ENCODE results near the gene NUP58.
A peak's percentile ranks its signal among the peaks of the same experiment; 100 is the strongest.

Gene NUP58, protein sequence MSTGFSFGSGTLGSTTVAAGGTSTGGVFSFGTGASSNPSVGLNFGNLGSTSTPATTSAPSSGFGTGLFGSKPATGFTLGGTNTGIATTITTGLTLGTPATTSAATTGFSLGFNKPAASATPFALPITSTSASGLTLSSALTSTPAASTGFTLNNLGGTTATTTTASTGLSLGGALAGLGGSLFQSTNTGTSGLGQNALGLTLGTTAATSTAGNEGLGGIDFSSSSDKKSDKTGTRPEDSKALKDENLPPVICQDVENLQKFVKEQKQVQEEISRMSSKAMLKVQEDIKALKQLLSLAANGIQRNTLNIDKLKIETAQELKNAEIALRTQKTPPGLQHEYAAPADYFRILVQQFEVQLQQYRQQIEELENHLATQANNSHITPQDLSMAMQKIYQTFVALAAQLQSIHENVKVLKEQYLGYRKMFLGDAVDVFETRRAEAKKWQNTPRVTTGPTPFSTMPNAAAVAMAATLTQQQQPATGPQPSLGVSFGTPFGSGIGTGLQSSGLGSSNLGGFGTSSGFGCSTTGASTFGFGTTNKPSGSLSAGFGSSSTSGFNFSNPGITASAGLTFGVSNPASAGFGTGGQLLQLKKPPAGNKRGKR
- total RNA-seq: 78.7 to 119 (median 115) reads per million in 4 donors

DNA sequence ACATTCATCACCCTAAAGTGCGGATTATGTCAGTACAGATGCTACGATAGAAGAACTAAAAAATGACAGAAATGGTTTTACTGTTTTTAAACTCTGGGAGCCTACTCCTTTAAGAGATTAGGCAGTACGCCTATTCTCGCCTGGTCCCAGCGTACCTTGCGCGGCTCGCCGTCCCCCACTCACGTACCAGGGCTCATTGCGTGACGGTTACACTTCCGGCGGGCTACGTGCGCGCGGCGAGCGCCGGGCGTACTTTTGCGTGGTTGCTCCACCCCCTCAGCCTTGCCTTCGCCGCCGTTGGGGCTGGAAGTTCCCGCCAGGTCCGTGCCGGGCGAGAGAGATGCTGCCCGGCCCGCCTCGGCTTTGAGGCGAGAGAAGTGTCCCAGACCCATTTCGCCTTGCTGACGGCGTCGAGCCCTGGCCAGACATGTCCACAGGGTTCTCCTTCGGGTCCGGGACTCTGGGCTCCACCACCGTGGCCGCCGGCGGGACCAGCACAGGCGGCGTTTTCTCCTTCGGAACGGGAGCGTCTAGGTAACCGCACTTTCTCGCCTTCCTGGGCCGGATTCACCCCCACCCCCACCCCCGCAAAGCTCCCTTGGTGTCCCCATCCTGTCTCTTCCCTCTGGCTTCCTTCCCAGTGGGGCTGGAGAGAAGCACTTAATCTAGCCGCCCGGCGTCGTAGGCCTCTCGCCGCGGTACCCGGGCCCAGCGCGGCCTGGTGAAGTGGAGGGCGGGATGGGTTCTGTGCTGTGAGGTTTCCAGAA lies at the start of gene NUP58:
TSS of gene NUP58 (plus strand) at position 279 of the 767 bp plus-strand sequence. CDS start at position 428, 149 bp downstream.
- DNase-seq: peak; percentile 82 to 96 (median 90)

DNA sequence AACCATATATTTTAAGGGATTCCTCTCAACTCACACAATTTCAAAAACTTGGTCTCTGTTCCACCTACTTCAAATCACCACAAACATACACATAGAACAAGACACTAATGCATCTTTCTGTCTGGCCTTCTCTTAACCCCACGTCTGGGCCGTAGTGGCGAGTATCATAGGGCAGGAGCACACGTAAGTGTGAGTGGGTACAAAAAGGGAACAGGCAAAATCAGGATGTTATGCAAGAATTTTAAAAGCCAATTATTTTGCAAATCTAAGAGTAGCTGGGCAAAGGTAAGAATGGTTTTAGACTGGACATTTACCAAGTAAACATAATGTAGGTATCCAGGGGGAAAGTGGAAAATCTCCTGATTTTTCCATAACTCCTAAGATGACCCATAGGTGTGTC lies 49.2 kb upstream of the NUP58 start:
- DNase-seq: no peak

DNA sequence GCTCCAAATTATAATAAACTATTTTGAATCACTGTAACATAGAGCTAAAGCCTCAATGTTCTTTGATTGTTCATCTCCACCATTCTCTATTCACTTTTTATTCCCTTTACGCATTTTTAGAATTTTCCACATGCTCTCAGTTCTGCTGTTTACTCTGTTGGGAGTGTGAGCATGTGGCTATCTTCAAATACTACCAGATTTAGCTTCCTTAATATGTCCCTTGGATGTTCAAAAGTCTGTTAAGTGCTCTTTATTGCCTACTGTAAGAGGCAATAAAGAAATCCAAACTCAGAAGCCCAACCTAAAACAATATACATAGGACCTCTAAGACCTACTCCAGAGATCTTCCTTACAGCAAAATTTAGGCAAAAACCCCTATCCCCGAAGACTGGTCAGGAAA lies 48.7 kb upstream of the NUP58 start:
- DNase-seq: no peak

DNA sequence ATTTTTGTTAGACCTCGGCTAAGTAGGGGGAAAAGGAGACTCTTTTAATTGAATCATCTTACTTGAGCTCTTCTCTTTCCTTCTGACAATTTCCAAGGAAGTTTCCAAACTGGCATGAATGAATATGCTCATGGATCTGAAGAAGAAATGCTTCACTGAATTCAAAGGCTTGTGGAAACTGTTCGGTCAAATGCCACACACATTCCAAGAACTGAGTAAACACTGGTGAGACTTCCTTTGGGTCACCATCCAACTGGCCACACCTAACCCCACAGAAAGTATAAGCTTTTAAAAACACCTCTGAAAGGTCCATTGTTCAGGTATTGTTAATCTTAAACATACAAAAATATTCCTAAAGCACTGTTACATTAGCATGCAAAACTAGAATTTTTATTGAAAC lies 47.7 kb upstream of the NUP58 start:
- no peak for DNase-seq

DNA sequence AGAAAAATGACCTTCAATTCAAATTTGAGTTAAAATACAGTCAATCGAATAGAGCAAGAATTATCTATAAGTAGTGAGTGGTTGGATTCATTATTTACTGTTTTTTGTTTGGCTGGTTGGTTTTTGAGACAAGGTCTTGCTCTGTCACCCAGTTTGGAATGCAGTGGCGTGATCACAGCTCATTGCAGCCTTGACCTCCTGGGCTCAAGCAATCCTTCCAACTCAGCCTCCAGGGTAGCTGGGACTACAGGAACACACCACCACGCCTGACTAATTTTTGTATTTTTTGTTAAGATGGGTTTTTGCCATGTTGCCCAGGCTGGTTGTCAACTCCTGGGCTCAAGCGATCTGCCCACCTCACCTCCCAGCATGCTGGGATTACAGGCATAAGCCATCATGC lies 39.2 kb upstream of the NUP58 start:
- no peak for DNase-seq

DNA sequence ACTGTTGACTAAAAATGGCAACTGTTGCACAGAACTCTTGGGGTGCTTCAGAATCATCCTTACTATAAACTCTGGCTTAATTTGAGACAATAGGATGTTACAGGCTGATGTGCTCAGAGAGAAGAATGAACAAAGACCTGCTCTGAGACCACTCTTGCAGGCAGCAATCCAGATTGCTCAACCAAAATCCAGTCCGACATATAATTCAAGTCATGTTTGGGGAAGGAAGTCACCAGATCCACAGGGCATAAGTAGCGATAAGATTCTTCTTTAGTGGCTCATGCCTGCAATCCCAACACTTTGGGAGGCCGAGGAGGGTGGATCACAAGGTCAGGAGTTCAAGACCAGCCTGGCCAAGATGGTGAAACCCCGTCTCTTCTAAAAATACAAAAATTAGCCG lies 34.7 kb upstream of the NUP58 start:
- no peak for DNase-seq

DNA sequence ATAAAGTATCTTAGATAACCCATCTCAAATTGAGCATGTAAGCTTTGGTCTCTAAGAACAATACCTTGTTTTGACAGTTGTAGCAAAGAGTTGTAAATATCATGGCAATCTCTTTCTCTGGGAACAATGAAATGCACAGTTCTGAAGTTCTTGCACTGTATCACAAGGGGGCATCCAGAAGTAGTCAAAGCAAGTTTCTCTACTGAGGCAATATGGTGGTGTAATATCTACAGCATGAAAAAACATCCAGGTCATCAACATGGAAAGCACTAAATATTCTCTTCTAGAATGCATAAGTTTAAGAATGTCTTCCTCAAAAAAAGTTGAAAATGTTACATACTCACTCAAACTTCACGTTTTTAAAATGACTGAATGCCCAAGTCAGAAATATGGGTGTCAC lies 33.7 kb upstream of the NUP58 start:
- peak in 1 of 5 donors; percentile 6 for DNase-seq

DNA sequence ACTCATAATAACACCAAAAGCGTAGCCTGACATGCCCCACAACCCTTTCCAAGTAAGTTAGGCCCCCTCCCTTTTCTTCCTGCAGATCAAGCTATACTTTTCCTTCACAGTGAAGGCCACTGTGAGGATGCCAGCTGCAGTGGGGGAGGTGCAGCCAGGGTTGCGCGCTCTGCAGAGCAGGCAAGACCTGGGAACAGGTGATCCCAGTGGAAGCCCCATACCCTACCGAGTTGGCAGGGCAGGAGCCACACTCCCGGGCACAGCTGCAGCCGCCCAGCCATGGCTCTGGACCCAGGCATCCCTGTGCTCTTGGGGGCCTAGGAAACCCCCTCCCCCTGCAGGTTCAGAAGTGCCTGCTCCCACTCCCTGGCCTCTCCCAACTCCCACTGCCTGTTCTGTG lies 32.9 kb upstream of the NUP58 start:
- DNase-seq: no peak

DNA sequence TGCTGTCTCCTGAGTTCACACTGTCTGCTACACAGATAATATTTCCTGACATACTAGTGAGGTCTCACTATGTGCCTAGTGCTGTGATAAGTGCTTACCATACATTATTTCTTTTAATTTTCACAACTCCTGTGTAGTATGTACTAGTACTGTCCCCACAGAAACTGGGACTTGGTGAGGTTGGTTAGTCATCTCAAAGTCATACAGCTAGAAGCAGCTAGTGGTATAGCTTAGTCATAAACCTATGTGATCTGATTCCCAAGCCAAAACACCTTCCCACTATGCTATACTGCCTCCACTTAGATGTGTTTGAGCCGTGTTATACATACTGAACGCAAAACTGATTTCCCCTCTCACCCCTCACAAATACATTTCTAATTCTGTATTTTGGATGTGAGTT lies 24.7 kb upstream of the NUP58 start:
- peak in 1 of 5 donors; percentile 33 for DNase-seq

DNA sequence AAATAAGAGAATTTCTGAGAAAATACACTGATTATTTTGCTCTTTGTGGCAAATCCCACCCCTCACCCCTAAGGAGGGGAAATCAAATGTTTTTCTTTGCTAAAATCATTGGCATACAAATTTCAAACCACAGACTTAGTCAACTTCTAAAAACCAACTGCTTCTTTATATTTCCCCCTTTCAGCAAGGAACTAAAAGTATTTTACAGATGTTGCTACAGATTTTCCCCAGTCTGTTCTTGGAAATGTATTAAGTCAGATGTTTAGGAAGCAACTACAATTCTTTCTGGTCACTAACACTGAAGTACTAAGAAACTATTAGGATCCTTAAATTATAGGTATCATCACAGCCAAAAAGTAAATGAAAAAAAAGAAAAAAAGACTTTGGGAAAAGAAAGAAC lies 21.0 kb upstream of the NUP58 start:
- DNase-seq: no peak

DNA sequence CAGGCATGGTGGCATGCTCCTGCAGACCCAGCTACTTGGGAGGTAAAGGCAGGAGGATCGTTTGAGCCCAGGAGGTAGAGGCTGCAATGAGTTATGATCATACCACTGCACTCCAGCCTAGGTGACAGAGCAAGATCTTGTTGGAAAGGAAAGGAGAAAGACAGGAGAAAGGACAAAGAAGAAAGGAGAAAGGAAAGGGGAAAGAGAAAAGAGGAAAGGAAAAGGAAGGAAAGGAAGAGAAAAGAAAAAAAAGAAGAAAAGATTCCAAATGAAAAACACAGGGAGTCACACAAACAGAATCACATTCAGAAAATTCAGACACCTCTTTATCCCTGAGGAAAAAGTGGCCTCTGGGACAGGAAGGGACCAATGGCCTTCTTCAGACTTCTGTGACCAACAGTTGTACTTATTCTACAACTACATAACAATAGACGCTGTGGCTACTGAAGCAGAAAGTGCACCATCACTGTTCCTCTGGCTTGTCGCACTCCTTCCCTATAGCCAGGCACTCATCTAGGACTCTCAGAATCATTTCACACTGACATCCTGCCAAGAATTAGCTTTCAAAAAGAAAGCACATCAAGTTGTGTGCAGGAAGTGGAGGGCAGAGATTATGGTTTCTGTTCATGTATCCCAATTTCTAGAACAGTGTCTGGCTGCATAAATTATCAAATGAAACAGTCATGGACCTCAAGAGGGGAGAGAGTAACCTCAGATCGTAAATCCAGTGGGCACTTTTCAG lies 20.1 kb upstream of the NUP58 start:
- peak in 1 of 5 donors; percentile 64 for DNase-seq

DNA sequence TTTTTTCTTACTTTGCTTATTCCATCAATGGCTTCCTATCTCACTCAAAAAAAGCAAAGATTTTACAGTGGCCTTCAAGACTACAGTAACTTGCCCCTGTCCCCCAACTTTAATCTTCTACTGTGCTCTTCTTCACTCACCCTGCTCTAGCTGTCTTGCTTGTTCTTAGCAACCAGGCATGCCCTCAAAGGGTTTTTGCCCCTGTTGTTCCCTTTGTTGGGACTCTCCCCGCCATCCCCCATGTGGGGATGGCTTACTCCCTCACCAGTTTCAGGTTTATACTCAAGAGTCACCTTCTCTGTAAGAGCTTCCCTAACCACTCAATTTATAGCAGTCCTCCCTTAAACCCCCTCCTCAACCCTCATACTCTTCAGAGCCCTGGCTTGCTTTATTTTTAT lies 19.5 kb upstream of the NUP58 start:
- DNase-seq: no peak

DNA sequence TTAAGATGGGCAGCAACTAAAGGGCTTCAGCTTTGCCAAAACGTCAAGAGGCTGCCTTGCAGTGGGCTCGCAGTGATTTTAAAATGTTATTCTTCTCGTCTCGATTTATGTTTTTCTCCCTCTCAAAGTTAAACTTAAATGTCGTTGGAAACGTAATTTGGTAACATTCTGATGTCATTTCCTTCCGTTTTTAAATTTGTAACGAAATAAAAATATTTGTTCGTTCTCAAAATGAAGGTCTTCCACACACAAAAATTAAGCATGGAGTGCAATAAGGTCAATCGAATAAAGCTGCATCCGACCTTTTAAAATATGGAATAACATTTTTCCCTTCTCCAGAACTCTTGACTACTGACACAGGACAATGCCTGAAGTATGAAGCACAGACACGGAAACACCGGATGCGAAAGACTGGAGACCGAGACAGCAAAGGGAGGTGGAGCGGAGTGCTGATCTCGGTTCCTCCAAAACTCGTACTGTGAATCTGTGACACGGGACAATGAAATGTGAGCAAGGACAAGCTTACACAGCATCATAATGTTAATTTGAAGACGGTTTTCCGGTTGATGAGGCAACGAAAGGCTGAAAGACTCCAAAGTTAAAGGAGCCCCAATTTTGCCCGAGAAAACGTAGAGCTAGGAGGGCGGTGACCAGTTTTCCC lies 15.0 kb upstream of the NUP58 start:
- DNase-seq: peak in 4 of 5 donors; percentile 25 to 66 (median 30)

DNA sequence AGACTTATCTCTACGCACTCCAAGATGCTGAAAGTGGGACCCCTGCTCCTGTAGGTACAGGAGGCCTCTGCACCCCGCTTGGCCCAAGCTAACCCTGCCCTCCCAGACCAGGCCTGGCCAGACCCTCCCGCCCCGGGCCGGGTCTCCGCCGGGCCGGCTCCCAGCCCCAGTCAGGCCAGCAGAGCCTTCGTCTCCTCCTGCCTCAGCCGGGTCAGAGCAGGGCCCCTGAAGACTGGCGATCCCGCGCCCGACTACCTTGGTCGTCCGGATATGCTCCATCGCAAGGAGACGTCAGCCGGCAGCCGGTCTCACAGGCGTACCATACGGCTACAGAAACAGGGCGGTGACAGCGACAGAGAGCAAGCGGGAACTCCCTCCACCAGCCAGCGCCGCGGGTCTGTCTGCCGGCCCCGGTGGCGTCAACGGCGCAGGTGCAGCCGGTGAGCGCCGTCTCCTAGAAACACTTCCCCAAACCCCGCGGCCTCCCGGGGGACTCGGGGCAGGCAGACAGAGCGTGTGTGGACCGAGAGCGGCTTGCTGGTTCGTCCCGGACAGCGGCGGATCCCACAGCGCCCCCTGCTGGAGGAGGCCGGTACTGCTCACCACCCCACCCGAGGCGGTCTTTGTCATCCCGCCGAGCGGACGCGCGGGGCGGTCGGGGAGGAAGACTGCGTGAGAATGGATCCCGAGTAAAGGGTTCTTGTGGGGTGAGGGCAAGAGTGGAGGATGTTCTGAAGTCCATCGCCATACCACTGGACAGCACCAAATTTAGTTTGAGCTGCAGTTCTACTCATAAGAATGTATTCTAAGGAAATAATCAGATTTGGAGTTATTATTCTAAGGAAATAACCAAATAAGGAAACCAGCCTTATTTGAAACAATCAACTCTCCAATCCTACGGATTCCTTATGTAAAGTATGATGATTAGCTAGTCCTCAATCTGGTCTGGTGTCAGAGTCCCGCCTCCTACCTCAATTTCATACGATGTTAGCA lies 14.2 kb upstream of the NUP58 start, which contains the start of gene MTMR6:
TSS of gene MTMR6 (minus strand) at position 520 of the 993 bp plus-strand sequence. CDS start at position 279, 241 bp downstream.
- DNase-seq: peak; percentile 83 to 93 (median 90)

DNA sequence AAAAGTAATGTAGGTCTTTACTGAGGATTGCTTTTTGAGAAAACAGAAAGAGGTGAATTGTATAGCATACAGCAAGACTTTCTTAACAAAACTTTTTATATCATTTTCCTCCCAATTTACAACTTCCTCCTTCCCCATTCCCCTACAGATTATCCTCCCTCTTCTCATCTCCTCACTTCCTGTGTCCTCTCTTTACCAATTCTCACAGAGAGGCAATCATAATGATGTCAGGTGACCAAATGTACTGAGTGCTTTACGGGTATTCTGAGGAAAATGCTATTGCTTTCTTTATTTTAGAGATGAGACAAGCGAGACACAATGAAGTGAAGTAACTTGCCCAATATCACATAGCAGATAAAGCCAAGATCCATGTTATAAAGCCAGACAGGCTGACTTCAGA lies 12.5 kb upstream of the NUP58 start:
- DNase-seq: no peak

DNA sequence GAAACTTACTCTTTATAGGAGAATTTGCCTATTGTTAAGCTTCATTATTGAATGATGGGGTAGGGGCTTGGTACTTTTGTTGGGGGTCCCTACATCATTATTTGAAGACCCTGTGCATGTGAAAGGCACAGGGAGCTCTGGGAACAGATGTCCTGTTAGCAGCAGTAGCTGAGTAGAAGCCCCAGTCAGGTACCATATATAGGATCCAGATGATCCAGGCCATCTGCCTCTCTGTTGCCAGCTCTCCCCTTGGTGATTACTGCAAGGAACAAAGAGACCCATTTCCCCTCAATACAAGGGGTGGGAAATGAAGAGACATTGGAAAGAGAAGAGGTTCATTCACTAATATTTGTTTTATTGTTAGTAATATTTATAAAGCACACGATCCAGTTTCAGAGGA lies 9.7 kb upstream of the NUP58 start:
- no peak for DNase-seq

DNA sequence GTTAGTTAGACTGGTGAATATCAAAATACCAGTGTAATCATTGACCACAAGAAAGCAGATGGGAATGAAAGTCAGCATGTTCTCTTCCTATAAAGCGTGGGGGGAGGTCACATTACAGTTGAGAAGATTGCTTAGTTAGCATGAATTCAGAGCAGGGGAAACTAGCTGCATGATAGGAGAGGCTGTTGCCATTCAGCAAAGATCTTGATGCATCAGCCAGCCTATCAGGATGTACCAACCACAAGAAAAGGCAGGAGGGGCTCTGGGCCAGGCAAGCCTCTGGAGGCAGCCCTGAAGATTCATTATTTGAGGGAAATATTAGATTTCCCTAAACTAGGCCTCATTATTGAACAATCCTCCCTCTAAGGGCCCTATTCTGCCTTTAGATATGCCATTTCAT lies 9.1 kb upstream of the NUP58 start:
- DNase-seq: peak in 1 of 5 donors; percentile 14

DNA sequence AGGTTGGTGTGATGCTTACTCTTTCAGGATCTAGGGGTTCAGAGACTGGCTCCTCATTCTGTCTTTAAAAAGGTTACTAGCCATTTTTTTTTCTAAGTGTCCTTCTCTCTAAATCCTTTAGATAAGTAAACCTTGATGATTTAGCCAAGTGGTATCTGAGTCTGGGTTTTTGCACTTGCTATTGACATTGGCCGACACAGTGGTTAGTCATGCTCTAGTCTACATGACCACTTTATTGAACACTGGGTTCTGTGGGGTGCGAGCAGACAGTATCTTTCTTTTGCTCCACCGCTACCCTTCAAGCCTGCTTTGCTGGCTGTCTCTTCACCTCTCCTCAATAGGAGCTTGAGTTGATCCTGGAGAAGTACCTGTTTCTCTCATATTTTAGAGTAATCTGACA lies 6.2 kb upstream of the NUP58 start:
- DNase-seq: no peak

DNA sequence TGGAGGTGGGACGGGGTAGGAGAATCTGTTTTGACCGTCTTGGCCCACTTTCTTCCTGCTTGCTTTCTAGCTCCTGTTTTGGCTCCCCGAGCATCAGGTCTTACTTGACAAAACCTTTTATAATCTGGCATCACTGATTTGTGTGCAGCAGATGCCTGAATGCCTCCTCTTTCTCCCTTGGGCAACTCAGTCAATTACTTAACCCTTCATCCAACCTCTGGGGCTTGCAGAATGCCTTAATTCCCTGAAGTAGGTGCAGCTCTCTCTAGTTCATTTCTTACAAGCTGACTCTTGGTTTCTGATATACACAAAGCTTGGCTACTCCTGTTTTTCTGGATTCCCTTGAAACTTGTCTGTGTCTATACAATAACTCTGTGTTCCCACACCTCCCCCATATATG lies 5.7 kb upstream of the NUP58 start:
- no peak for DNase-seq

DNA sequence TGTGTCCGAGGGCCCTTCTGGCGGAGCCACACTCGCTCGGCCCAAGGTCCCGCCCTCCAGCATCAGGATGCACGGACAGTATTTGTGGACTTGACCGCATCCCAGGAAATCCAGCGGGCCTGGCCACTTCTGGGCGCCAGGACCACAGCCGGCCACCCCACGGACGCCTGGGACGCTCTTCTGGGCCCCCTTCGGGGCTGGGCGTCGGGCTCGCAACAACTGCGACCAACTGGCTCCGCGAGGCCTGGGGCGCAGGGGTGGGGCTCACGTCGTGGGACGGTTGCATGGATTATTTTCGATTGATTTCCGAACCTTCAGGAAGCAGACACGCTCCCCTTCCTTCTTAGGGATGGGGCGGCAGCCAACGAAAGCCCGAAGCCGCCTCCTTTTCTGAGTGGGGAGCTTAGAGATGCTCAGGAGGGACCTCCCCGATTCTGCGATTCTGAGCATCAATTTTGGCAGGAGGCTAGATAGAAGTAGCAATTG lies 521 bp upstream of the NUP58 start:
- DNase-seq: peak in 2 of 5 donors; percentile 6 to 10

DNA sequence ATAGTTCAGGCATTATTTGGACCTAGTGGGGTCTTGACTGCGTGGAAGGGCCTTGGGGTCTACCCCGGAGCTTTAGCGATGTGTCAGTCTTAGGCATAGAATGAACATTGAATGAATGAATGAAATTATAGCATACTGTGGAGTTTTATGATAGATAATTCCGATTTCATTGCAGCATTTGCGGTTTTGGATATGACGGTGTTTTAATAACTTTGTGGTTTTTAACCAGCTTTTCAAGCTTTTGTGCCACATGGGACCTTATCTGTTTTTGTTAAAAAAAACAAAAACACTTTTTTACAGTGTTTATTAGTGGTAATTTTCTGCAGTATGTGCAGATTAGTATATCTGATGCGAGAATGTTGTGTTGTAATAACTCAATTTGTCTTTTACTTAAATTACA lies 696 bp downstream of the NUP58 start:
- no peak for DNase-seq
